Superior temporal gyrus (tissue), 1 donor: ENCODE data around the gene NKX1-2.

Experiments used
- DNase-seq: peaks from one replicate; pipeline ENCODE4 v3.0.0-alpha.2; 2016; ENCODE audit errors: extremely low spot score

Gene NKX1-2

DNA sequence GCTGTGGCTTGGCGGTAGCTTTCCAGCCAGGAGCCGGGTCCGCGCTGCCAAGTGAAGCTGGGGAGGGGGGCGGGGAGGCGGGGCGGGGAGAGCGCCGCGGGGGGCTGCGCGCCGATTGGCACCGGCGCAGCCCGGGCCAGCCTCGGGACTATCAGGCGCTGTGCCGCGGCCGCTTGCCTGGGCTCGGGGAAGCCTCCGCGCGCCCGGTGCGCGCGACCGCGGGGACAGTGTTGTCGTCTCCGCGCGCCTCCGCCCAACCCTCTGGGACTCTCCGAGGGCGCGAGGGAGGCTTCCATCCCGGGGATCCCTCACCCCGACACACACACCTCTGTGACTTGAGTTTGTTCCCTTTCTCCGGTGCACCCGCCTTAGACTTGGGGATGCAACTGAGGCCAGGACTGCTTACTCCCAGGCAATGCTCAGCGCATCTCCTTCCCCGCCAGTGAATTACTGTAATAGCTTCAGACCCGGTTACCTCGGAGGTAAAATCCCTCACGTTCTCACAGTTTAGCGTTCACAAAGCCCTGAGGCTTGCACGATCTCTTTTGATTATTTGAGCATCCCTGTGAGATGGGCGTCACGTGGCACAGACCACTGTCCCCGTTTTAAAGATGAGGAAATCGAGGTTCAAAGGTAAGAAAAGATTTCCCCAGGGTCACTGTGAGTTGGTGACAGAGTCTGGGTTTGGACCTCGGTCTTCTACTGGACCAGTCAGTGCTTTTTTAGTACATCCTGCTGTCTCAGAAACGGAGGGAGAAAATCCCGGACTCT is at the start of gene NKX1-2:
TSS of gene NKX1-2 (minus strand) at position 24 of the 771 bp plus-strand sequence. CDS start 92 bp downstream, outside the sequence.
- no peak for DNase-seq

DNA sequence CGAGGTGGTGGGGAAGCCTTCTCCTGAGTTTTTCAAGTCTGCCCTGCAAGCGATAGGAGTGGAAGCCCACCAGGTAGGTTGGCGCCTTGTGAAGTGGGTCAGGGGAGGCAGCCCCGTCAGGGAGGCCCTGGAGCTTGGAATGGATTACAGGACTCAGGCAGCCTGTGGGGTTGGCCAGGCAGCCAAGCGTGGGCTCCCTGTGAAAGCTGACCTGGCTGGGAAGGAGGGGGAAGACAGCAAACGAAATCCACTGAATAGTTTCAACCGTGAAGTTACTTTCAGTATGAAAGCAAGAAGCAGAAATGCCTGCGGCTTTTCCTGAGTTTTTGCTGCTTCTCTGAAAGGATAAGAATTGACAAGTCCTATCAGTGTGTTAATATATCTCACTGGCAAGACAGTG is 48.2 kb upstream of the NKX1-2 start:
- no peak for DNase-seq

GRCh38 chr10:124497196-124497881 is 47.5 kb upstream of the NKX1-2 start:
- DNase-seq, result no peak

DNA sequence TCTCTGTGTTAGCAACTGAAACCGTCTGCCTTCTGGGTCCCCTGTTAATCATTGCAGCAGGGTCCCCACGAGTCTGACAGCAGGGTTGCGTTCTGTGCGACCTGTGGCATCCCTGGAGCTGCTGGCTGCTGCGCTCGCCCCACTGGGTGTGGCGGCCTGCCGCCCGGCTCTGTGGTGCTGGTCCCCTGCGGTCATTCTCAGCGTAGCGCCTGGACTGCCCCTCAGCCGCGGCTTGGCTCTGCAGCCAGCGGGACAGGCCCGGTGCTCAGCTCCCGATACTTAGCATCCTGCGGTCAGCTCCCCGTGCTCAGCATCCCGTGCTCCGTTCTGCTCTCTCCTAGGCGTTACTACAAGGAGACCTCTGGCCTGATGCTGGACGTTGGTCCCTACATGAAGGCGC is 46.8 kb upstream of the NKX1-2 start:
- no peak for DNase-seq

- no peak for DNase-seq
These were observed 46.3 kb upstream of the NKX1-2 start for GRCh38 chr10:124496150-124496549.

DNA sequence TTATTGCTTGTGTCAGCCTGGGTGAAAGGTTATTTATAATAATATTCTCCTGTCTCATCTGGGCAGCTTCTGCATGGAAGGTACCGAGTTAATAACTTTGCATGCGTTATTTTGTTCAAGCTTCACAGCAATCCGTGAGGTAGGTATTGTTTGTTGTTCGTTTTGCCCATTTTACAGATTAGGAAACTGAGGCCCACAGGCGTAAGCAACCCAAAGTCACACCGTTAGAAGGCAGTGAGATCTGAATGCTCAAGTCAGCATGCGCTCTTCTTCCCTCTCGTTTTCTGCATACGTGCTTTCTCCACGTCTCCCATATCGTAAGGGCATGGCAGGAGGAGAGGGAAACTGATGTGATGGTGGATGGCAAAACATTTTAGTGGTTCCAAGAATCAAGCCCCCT is 45.9 kb upstream of the NKX1-2 start:
- DNase-seq, result no peak

DNA sequence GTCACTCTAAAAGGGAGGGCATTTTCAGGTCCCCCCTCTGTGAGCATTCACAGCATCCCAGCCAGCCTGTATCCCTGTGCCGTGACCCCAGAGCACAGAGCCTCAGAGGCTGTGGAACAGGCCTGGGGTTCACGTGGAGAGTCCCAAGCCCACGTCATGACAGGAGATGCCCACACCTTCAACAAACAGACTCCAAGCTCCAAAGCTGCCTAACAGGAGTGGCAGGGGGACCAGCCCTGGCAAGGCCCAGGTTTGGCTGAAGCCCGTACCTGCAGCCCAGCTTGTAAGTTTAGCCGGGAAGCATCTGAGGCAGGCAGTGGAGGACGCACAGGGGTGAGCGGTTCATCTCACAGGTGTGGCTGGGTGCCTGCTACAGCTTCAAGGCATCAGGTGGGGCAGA is 45.3 kb upstream of the NKX1-2 start:
- no peak for DNase-seq

DNA sequence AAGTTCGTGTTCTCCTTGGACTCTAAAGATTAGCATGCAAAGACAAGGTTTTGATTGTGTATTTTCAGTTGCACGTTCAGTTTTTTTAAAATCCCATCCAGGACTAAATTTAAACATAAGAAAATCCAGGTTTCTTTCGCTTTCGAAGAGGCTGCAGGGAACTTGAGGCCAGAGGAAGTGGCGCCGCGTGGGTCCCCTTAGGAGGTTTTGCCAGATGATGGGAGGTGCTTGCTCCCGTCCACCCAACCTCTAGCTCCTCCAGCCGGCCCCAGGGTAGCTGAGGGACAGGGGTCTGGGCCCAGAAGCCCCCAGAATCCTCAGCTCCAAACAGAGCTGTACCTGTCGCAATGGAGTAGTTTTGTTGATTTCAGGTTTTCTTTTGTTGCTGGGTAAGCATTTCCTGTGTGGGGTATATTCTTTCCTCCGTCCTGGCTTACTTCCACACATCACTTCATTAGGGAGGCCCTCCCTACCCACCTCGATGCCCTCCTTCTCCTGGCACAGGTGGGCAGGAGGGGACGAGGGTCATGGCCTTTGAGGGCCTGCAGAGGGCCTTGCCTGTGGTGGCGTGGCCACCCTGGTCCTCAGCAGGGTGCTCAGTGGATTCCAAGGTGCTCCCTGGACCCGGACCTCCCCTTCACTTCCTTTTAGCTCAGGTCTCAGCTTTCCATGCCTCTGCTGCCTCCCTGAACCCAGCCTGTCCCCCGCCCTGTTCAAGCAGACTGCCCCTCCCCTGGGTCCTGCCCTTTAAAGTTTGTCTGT is 44.4 kb upstream of the NKX1-2 start:
- no peak for DNase-seq

DNA sequence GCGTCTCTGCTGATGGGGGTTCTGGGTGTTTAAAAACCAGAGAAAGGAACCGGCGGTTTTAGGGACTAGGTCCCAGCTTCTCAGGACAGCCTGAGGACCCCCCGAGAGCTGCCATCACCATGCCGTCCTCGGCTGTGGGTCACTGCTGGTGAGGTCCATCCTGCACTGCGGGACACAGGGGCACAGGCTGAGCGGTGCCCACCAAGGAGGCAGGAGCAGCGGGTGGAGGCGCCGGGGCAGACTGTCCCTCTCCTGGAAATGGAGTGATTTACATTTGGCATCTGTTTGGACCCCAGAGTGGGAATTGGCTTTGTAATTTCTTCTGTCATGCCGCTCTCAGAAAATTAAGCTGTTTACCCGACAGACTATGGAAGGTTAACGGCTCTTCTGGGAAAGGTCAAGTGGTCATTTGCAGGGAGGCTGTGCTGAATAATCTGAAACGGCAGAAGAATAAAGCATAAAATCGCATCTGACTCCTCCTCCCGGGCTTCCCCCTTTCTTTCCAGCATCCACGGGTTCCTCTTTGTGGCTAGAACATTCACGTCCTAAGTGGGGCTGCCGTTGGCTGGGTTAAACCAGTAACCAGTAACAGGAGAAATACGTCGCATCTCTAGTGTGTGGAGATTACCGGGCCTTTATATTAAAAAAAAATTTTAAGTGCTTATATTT is 43.5 kb upstream of the NKX1-2 start:
- no peak for DNase-seq

- DNase-seq, result no peak
These were observed 42.4 kb upstream of the NKX1-2 start for GRCh38 chr10:124492266-124492665.

DNA sequence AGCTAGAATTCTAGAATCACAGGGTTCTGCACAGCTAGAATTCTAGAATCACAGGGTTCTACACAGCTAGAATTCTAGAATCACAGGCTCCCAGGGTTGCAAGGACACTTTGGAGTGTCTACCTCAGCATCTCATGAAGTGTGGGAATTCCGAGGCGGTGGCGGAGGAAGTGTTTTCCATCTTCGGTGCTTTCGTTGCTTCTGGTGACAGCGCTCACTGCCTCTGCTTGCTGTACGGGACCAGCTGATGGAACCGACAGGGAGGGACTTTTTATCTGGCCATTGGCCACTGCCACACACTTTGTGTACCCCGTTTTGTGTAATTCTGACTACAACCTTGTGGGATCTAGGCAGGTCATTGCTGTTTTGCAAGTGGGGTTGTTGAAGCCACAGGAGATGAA is 41.3 kb upstream of the NKX1-2 start:
- DNase-seq, result no peak

GRCh38 chr10:124486635-124487034 is 36.8 kb upstream of the NKX1-2 start:
- no peak for DNase-seq

- no peak for DNase-seq
These were observed 34.8 kb upstream of the NKX1-2 start for GRCh38 chr10:124484661-124485060.

DNA sequence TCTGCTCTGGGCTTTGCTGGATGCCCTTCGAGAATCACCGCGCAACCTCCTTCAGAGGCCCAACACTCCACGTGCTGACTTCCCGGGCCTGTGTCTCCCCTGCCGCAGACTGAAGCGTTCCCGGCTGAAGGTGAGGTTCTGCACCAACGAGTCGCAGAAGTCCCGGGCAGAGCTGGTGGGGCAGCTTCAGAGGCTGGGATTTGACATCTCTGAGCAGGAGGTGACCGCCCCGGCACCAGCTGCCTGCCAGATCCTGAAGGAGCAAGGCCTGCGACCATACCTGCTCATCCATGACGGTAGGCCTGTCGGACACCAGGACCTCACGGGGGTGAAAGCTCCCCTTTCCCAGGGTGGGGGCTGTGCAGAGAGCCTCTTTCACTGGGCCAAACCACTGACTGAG is 34.2 kb upstream of the NKX1-2 start:
- DNase-seq, result no peak

DNA sequence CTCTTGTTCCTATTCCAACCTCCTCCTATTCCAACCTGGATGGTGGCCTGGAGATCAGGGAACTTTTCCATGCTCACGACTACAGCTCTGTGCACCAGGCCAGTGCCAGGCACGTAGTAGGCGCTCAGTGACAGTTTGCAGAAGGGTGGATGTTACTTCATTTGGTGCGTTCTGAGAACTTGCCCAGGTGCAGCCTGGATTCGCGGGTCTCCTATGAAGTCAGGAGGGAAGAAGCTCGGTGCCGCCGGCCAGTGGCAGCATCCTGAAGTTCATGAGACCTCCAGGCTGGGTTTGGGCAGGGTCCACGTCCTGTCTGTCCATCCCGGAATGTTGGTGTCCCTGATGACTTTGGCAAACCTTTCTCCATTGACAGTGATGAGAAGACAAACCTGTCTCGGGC is 33.0 kb upstream of the NKX1-2 start:
- no peak for DNase-seq

DNA sequence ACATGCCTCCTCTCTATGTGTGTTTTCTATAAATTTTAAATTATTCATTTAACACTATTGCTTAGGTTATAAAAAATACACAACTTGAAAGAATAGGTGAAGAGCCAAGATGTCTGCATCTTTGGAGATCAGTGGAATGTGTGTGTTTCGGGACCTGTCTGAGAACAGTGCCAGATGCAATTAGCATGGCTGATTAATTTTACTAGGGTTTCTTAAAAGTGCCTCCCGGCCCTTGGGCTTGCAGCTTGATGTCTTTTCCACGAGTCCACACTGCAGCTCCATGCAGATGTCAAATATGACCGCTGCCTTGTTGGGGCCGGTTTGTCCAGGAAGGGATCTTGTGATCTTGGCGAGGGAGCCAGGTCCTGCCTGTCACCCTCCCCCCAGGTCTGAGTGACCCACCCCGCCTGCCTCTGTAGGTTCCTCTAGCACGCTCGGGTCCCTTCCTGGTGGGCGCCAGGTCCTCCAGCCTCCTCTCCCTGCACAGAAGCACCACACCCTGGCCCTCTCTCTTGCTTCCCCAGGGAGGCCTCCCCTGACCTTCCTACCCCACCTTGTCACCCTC is 32.5 kb upstream of the NKX1-2 start:
- no peak for DNase-seq

GRCh38 chr10:124481717-124482116 is 31.9 kb upstream of the NKX1-2 start:
- DNase-seq, result no peak

GRCh38 chr10:124480860-124481259 is 31.0 kb upstream of the NKX1-2 start:
- no peak for DNase-seq

DNA sequence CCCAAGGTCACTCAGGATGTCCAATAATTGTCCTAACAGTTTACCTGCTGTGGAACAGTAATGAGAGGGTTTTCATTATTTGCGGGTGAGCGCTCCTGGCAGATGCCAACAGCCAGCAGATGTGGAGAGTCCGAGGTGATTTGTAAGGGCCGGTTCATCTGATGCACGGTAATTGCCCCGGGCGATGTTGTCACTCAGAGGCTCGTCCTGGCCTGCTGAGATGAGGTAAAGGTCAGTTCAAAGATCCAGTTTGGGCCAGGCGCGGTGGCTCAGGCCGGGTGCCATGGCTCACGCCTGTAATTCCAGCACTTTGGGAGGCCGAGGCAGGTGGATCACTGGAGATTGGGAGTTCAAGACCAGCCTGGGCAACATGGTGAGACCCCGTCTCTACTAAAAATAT is 28.7 kb upstream of the NKX1-2 start:
- no peak for DNase-seq

DNA sequence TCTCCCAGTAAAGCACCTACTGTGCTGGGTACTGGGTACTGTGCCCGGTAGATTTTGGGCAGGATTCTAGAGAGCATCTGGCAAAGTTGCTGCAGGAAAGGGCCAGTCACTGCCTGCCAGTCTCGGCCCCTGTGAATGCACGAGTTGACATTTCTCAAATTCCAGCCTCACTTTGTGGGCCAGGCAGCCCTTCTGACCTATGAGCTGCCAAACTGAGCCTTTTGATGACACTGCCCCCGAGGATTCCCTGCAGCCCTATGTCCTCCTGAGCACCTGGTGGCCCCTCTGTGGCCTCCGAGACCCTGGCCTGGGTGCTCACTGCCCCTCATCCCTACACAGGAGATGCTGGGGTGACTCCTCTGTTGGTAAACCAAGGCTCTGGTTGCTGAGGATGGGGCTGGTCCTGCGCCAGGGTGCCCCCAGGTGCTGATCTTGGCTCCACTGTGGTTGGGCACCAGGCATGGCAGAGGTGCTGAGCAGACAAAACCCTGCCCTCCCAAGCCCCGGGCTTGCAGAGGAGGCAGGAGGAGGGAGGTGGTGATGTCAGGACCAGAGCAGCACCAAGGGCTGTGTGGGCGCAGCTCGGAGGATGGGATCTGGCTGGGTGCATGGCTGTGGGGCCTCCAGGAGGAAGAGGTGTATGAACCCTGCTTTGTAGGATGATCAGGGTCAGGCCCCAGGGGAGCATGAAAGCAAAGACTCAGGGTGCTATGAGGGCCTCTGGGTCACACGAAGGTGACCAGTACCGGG is 28.0 kb upstream of the NKX1-2 start:
- no peak for DNase-seq
